ENCODE measurements around the gene SELENON. TPM values are rescaled to one million over a fixed set of nuclear protein-coding genes. Genes with fewer than 3 reads are reported as not detected.

Gene SELENON
- total and polyA plus RNA-seq, 9 of the 15 experiments (the other 6 are each of a cell fraction or from before 2014, with no cell fraction given) = 0.43 to 26.7 (median 7.0) TPM

DNA sequence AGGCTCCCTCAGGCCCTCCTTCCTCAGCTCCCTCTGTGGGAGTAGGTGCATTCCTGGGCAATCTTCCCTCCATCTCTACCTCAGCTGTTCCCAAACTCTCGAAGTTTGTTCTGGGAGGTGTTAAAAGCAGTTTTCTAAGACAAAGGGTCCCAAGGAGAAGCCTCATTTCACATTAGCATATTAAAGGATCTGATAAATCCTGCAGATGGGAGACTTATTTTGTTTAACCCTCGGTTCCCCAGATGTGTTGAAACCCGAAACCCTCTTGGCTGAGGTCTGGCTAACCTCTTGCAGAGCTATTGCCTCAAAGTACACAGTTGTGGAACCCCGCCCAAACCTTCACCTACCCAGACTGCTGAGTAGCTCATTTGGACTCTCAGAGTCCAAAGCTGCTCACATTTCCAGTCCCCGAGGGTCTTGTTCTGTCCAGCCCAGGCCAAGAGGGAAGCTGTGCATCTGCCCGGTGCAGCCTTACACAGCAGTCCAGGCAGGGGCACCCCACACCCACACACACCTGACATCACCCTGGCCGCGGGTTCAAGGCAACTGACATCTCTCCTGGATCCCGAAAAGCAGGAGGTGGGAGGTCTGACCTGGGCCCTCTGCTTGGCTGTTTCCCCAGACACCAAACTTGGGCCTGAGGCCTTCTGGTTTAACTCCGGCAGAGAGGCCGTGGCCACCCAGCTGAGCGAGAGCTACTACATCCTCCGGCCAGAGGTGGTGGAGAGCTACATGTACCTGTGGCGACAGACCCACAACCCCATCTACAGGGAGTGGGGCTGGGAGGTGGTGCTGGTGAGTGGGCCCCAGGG is 19.5 kb upstream of the SELENON start (continued):
- TF ChIP-seq, protein P1, sequence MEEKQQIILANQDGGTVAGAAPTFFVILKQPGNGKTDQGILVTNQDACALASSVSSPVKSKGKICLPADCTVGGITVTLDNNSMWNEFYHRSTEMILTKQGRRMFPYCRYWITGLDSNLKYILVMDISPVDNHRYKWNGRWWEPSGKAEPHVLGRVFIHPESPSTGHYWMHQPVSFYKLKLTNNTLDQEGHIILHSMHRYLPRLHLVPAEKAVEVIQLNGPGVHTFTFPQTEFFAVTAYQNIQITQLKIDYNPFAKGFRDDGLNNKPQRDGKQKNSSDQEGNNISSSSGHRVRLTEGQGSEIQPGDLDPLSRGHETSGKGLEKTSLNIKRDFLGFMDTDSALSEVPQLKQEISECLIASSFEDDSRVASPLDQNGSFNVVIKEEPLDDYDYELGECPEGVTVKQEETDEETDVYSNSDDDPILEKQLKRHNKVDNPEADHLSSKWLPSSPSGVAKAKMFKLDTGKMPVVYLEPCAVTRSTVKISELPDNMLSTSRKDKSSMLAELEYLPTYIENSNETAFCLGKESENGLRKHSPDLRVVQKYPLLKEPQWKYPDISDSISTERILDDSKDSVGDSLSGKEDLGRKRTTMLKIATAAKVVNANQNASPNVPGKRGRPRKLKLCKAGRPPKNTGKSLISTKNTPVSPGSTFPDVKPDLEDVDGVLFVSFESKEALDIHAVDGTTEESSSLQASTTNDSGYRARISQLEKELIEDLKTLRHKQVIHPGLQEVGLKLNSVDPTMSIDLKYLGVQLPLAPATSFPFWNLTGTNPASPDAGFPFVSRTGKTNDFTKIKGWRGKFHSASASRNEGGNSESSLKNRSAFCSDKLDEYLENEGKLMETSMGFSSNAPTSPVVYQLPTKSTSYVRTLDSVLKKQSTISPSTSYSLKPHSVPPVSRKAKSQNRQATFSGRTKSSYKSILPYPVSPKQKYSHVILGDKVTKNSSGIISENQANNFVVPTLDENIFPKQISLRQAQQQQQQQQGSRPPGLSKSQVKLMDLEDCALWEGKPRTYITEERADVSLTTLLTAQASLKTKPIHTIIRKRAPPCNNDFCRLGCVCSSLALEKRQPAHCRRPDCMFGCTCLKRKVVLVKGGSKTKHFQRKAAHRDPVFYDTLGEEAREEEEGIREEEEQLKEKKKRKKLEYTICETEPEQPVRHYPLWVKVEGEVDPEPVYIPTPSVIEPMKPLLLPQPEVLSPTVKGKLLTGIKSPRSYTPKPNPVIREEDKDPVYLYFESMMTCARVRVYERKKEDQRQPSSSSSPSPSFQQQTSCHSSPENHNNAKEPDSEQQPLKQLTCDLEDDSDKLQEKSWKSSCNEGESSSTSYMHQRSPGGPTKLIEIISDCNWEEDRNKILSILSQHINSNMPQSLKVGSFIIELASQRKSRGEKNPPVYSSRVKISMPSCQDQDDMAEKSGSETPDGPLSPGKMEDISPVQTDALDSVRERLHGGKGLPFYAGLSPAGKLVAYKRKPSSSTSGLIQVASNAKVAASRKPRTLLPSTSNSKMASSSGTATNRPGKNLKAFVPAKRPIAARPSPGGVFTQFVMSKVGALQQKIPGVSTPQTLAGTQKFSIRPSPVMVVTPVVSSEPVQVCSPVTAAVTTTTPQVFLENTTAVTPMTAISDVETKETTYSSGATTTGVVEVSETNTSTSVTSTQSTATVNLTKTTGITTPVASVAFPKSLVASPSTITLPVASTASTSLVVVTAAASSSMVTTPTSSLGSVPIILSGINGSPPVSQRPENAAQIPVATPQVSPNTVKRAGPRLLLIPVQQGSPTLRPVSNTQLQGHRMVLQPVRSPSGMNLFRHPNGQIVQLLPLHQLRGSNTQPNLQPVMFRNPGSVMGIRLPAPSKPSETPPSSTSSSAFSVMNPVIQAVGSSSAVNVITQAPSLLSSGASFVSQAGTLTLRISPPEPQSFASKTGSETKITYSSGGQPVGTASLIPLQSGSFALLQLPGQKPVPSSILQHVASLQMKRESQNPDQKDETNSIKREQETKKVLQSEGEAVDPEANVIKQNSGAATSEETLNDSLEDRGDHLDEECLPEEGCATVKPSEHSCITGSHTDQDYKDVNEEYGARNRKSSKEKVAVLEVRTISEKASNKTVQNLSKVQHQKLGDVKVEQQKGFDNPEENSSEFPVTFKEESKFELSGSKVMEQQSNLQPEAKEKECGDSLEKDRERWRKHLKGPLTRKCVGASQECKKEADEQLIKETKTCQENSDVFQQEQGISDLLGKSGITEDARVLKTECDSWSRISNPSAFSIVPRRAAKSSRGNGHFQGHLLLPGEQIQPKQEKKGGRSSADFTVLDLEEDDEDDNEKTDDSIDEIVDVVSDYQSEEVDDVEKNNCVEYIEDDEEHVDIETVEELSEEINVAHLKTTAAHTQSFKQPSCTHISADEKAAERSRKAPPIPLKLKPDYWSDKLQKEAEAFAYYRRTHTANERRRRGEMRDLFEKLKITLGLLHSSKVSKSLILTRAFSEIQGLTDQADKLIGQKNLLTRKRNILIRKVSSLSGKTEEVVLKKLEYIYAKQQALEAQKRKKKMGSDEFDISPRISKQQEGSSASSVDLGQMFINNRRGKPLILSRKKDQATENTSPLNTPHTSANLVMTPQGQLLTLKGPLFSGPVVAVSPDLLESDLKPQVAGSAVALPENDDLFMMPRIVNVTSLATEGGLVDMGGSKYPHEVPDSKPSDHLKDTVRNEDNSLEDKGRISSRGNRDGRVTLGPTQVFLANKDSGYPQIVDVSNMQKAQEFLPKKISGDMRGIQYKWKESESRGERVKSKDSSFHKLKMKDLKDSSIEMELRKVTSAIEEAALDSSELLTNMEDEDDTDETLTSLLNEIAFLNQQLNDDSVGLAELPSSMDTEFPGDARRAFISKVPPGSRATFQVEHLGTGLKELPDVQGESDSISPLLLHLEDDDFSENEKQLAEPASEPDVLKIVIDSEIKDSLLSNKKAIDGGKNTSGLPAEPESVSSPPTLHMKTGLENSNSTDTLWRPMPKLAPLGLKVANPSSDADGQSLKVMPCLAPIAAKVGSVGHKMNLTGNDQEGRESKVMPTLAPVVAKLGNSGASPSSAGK (IDR thresholded peaks at IDR 0.05) = peak; percentile 55; the same call in 1 of the 2 replicates
- 0 out of 4 replicates have a peak, but pooled peaks of 1 of the 2 experiments have one; percentile 8 for TF ChIP-seq SRF (CRISPR knock-in tag; IDR thresholded peaks at IDR 0.05)
- TF ChIP-seq, protein P2, sequence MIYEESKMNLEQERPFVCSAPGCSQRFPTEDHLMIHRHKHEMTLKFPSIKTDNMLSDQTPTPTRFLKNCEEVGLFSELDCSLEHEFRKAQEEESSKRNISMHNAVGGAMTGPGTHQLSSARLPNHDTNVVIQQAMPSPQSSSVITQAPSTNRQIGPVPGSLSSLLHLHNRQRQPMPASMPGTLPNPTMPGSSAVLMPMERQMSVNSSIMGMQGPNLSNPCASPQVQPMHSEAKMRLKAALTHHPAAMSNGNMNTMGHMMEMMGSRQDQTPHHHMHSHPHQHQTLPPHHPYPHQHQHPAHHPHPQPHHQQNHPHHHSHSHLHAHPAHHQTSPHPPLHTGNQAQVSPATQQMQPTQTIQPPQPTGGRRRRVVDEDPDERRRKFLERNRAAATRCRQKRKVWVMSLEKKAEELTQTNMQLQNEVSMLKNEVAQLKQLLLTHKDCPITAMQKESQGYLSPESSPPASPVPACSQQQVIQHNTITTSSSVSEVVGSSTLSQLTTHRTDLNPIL (CRISPR knock-in tag; IDR thresholded peaks at IDR 0.05) = no peak
- TF ChIP-seq, protein P3, sequence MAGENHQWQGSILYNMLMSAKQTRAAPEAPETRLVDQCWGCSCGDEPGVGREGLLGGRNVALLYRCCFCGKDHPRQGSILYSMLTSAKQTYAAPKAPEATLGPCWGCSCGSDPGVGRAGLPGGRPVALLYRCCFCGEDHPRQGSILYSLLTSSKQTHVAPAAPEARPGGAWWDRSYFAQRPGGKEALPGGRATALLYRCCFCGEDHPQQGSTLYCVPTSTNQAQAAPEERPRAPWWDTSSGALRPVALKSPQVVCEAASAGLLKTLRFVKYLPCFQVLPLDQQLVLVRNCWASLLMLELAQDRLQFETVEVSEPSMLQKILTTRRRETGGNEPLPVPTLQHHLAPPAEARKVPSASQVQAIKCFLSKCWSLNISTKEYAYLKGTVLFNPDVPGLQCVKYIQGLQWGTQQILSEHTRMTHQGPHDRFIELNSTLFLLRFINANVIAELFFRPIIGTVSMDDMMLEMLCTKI (IDR thresholded peaks at IDR 0.05; ENCODE audit: partially characterized antibody) = no peak
- TF ChIP-seq, protein P4, sequence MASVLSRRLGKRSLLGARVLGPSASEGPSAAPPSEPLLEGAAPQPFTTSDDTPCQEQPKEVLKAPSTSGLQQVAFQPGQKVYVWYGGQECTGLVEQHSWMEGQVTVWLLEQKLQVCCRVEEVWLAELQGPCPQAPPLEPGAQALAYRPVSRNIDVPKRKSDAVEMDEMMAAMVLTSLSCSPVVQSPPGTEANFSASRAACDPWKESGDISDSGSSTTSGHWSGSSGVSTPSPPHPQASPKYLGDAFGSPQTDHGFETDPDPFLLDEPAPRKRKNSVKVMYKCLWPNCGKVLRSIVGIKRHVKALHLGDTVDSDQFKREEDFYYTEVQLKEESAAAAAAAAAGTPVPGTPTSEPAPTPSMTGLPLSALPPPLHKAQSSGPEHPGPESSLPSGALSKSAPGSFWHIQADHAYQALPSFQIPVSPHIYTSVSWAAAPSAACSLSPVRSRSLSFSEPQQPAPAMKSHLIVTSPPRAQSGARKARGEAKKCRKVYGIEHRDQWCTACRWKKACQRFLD (CRISPR knock-in tag; IDR thresholded peaks at IDR 0.05) = no peak
- TF ChIP-seq ZNF316 (IDR thresholded peaks at IDR 0.05) = peak; percentile 73; the same call in 1 of the 2 replicates
- peak; percentile 72; the same call in 1 of the 2 replicates for TF ChIP-seq C11orf30 (IDR thresholded peaks at IDR 0.05; ENCODE audit: low read depth)
- no peak for TF ChIP-seq EZH2 (IDR thresholded peaks at IDR 0.05; ENCODE audit: borderline replicate concordance, low read depth, low read length)
- TF ChIP-seq PTTG1 (tag; IDR thresholded peaks at IDR 0.05; ENCODE audit: low read depth) = no peak
- TF ChIP-seq RBM14 (IDR thresholded peaks at IDR 0.05; ENCODE audit: borderline replicate concordance, insufficient read depth, low read depth, low read length) = no peak

Measured in K562 (cell line).